Measurements from ENCODE around the gene MACROD1.

GRCh38 chr11:64023712-64024710 lies 141.9 kb downstream of the MACROD1 start:
- TF ChIP-seq CTCF (IDR thresholded peaks at IDR 0.05) (no peak), POLR2A (IDR thresholded peaks at IDR 0.05) (no peak)

Data from Peyer's patch (tissue), 4 donors.